ENCODE data around the gene ITFG1. TPM values are rescaled to one million over a fixed set of nuclear protein-coding genes. Genes with fewer than 3 reads are reported as not detected.
"Not testable (repeated sequence)": the region's sequence is repeated elsewhere in the genome, so short reads cannot be mapped to it uniquely, and the experiment has no call there.

Gene ITFG1
- total RNA-seq, 1 donor from 2014 or later, result 50.3 TPM

- DNase-seq (ENCODE audit: low read depth), result no peak
- TF ChIP-seq CTCF (conservative IDR thresholded peaks at IDR 0.05; ENCODE audit: low read depth, low read length), result no peak
- no peak overlapping the region for H3K4me3 ChIP-seq (ENCODE audit: low read depth, low read length)
Measured at GRCh38 chr16:47161464-47161863, 299.4 kb downstream of the ITFG1 start.

- no peak overlapping the region for H3K4me3 ChIP-seq (ENCODE audit: low read depth, low read length)
- DNase-seq (ENCODE audit: low read depth), result no peak
- no peak for TF ChIP-seq CTCF (conservative IDR thresholded peaks at IDR 0.05; ENCODE audit: low read depth, low read length)
Measured at GRCh38 chr16:47160422-47160821, 300.4 kb downstream of the ITFG1 start.

GRCh38 chr16:47158992-47159391 lies 301.9 kb downstream of the ITFG1 start:
- DNase-seq (ENCODE audit: low read depth), result no peak
- TF ChIP-seq CTCF (conservative IDR thresholded peaks at IDR 0.05; ENCODE audit: low read depth, low read length), result no peak
- no peak overlapping the region for H3K4me3 ChIP-seq (ENCODE audit: low read depth, low read length)

DNA sequence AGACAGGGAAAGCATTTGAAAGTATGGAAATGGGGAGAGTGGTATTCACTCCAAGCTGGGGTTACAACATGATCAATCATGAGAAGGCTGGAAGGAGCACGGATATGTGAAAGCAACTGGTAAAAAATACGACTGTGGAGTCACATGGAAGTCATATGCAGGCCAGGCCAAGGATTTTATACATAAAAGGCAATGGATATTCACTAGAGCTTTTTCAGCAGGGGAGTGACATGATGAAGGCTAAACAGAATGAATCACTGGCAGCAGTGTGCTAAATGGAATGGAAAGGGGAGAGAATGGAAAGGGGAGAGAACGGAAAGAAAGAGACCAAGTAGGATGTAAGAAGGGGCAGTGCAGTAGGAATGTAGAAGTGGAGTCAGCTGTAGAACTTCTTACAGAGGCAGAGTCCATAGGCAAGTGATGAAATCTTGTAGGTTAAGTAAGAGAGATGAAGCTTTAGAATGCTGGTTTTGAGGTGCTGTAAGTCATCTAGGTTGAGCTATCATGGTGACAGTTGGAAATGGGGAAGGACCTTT lies 304.1 kb downstream of the ITFG1 start:
- DNase-seq (ENCODE audit: low read depth), result no peak
- H3K4me3 ChIP-seq (ENCODE audit: low read depth, low read length), result no peak overlapping the region
- no peak for TF ChIP-seq CTCF (conservative IDR thresholded peaks at IDR 0.05; ENCODE audit: low read depth, low read length)

DNA sequence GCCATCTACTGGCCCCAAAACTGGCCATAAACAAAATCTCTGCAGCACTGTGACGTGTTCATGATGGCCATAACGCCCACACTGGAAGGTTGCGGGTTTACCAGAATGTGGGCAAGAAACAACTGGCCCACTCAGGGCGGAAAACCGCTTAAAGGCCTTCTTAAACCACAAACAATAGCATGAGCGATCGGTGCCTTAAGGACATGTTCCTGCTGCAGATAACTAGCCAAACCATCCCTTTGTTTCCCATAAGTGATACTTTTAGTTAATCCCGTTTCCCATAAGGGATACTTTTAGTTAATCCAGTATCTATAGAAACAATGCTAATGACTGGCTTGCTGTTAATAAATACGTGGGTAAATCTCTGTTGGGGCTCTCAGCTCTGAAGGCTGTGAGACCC lies 308.4 kb downstream of the ITFG1 start:
- not testable (repeated sequence) for DNase-seq (ENCODE audit: low read depth); H3K4me3 ChIP-seq (ENCODE audit: low read depth, low read length)

DNA sequence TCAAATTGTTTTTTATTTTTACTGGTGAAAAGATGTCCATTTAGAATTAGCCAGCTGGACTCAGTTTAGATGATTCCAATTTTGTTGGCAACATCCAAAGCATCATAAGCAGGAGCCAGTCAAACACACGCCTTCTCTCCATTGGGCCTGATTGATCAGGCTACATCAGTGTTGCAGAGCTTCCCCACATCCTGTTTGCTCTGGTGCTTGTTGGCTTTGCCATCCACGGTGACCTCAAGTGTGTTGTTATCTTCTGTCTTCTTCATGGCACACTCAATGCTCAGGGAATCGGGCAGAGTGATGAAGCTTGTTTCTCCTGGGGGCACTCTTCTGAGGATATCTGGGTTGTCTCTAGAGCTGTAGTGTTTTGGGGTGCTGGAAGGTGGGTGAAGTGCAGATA lies 310.8 kb downstream of the ITFG1 start:
- H3K4me3 ChIP-seq (ENCODE audit: low read depth, low read length), result no peak overlapping the region
- no peak for TF ChIP-seq CTCF (conservative IDR thresholded peaks at IDR 0.05; ENCODE audit: low read depth, low read length)
- no peak for DNase-seq (ENCODE audit: low read depth)

DNA sequence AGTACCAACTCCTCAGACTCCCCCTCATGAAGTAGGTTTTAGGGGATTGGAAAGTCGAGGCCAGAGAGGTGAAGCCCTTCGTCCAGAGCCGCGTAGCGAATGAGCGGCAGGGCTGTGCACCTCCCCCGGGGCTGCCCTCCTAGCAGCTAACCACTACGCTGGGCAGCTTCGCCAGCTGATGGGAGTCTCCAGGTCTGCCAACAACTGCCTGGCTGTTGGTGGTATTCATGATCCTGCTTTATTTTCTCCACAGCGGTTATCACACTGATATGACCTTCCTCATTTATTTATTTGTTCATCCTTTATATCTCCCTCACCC lies 316.3 kb downstream of the ITFG1 start:
- no peak for DNase-seq (ENCODE audit: low read depth)
- peak overlapping the region; percentile 59 for H3K4me3 ChIP-seq (ENCODE audit: low read depth, low read length)
- no peak for TF ChIP-seq CTCF (conservative IDR thresholded peaks at IDR 0.05; ENCODE audit: low read depth, low read length)

Data from epithelial cell of proximal tubule (primary cell).